K562 (cell line): ENCODE measurements around the gene AGBL1. TPM values are rescaled to one million over a fixed set of nuclear protein-coding genes. Genes with fewer than 3 reads are reported as not detected.

ENCODE experiments used
- ATAC-seq: fragments of 200-7000 bp; cut with Tn5 transposase; 3 replicates; pipeline ENCODE4 v1.9.1; 2020; ENCODE audit warnings: moderate library complexity
- BruUV-seq: library from RNA; stranded (reverse); fragments of 400-500 nt; replicated peaks from 2 replicates; lab custom pipeline; 2021; lab: Mats Ljungman, UMichigan
- CTCF ChIA-PET: fragments of 300-600 bp; formaldehyde crosslinking; extraction: SDS; loops from one replicate; lab custom pipeline; 2021; ENCODE audit warnings: low intra/inter-chr PET ratio; lab: Yijun Ruan, JAX
- POLR2A ChIA-PET: fragments of 300-600, 350-650 bp; sonication (Branson Sonifier 250); formaldehyde crosslinking; extraction: SDS; loops from one replicate; lab custom pipeline; 2021; ENCODE audit warnings: antibody characterized with exemption, inconsistent platforms; lab: Yijun Ruan, JAX
- DNase-seq, 4 experiments: peaks; one replicate each; pipeline versions ENCODE4 v3.0.0 to v3.0.0-alpha.2; 2011 to 2018; ENCODE audit warnings: low spot score in 3 of 4, mixed read lengths in 3 of 4; ENCODE audit errors: extremely low read depth in 1 of 4
- FAIRE-seq: peaks from 2 replicates; lab custom pipeline; 2011; peaks lifted over from hg19 to GRCh38; lab: Jason Lieb, UNC
- H2AFZ ChIP-seq: 2 replicates; pipeline ENCODE4 v1.6.0; 2011; ENCODE audit warnings: low read depth, low read length, control low read depth, inconsistent platforms
- H3K27ac ChIP-seq: fragments of 200-600 bp; 3 replicates; pipeline ENCODE4 v1.8.0; 2011; ENCODE audit warnings: low read depth, mild to moderate bottlenecking, control low read depth, inconsistent platforms, low read length, moderate library complexity, mixed read lengths; ENCODE audit errors: extremely low read depth
- H3K27me3 ChIP-seq, 2 experiments: fragments of 300-600 bp in 1 of 2; 2 replicates in 1 of 2; 3 replicates in 1 of 2; pipeline versions ENCODE4 v1.6.0 to v1.8.0; 2011; ENCODE audit warnings: inconsistent platforms in 2 of 2, low read length in 2 of 2, mild to moderate bottlenecking in 1 of 2, mixed read lengths in 1 of 2, moderate library complexity in 1 of 2; ENCODE audit not compliant: control insufficient read depth in 2 of 2, insufficient read depth in 2 of 2
- H3K36me3 ChIP-seq: fragments of 300-600 bp; 3 replicates; pipeline ENCODE4 v1.8.0; 2011; ENCODE audit warnings: mild to moderate bottlenecking, low read length, inconsistent platforms; ENCODE audit not compliant: control insufficient read depth, insufficient read depth
- H3K4me1 ChIP-seq, 2 experiments: fragments of 200-600 bp in 1 of 2; replicated peaks in 1 of 2; 2 replicates in 1 of 2; 3 replicates in 1 of 2; pipeline versions ENCODE4 v1.5.1 to v1.8.0; 2011; ENCODE audit warnings: inconsistent platforms in 2 of 2, low read length in 2 of 2, mild to moderate bottlenecking in 1 of 2, mixed read lengths in 1 of 2, moderate library complexity in 1 of 2; ENCODE audit not compliant: control insufficient read depth in 2 of 2, insufficient read depth in 2 of 2
- H3K4me2 ChIP-seq: 2 replicates; pipeline ENCODE4 v1.6.1; 2011; ENCODE audit warnings: low read length, control low read depth, inconsistent platforms, mixed read lengths; ENCODE audit not compliant: insufficient read depth
- H3K4me3 ChIP-seq: fragments of 200-600 bp; sonication (generic), shearing (Covaris generic); 2 replicates; pipeline ENCODE4 v1.5.1; 2016; ENCODE audit warnings: control low read depth, inconsistent platforms
- H3K79me2 ChIP-seq: fragments of 200-600 bp; 3 replicates; pipeline ENCODE4 v1.8.0; 2011; ENCODE audit warnings: low read length, inconsistent platforms; ENCODE audit not compliant: control insufficient read depth, insufficient read depth
- H3K9ac ChIP-seq, 2 experiments: 2 replicates each; pipeline versions ENCODE4 v1.6.0 to v1.6.1; 2011; ENCODE audit warnings: low read depth in 2 of 2, low read length in 2 of 2, control low read depth in 1 of 2, inconsistent platforms in 1 of 2, mild to moderate bottlenecking in 1 of 2, mixed read lengths in 1 of 2; ENCODE audit not compliant: insufficient read depth in 1 of 2
- H3K9me1 ChIP-seq: one replicate; pipeline ENCODE4 v1.6.0; 2011; ENCODE audit warnings: inconsistent platforms, mild to moderate bottlenecking, low read length, moderate library complexity; ENCODE audit not compliant: control insufficient read depth, insufficient read depth
- H3K9me3 ChIP-seq: replicated peaks from 2 replicates; pipeline ENCODE4 v1.5.1; 2011; ENCODE audit warnings: low read depth, low read length, inconsistent platforms; ENCODE audit not compliant: control insufficient read depth, insufficient read depth
- H4K20me1 ChIP-seq: replicated peaks from 2 replicates; pipeline ENCODE4 v1.6.1; 2011; ENCODE audit warnings: low read length, inconsistent platforms, mixed read lengths; ENCODE audit not compliant: control insufficient read depth, insufficient read depth
- DACH1 ChIP-seq: fragments of 450-650 bp; IDR thresholded peaks from 2 replicates; pipeline ENCODE4 v1.6.1; 2018; ENCODE audit not compliant: partially characterized antibody
- ELF1 ChIP-seq: fragments of 200-800 bp; sonication (Bioruptor generic); IDR thresholded peaks from 2 replicates; pipeline ENCODE4 v1.6.1; 2016; ENCODE audit warnings: missing genetic modification characterization, missing compliant biosample characterization
- FOXJ3 ChIP-seq: sonication (generic); formaldehyde crosslinking; IDR thresholded peaks from 2 replicates; pipeline ENCODE4 v1.4.0; 2020; ENCODE audit warnings: mild to moderate bottlenecking, missing genetic modification reagents
- HNRNPH1 ChIP-seq: fragments of 200-400 bp; formaldehyde crosslinking; optimal IDR thresholded peaks from 2 replicates; pipeline ENCODE3; 2017; ENCODE audit warnings: low read depth, mild to moderate bottlenecking, low read length, moderate library complexity
- HOXB6 ChIP-seq: fragments of 250-450 bp; sonication (Bioruptor Pico); IDR thresholded peaks from 2 replicates; pipeline ENCODE4 v1.5.1; 2022; ENCODE audit warnings: mild to moderate bottlenecking, borderline replicate concordance
- IRF2 ChIP-seq: sonication (generic); formaldehyde crosslinking; IDR thresholded peaks from 2 replicates; pipeline ENCODE4 v1.8.1; 2022; ENCODE audit warnings: mild to moderate bottlenecking, missing genetic modification reagents
- JUN ChIP-seq, 2 experiments: sonication (generic) in 1 of 2; formaldehyde crosslinking in 1 of 2; IDR thresholded peaks; 2 replicates each; pipeline versions ENCODE4 v1.6.1 to v1.8.0; 2012 to 2022; ENCODE audit warnings: borderline replicate concordance in 2 of 2, mild to moderate bottlenecking in 2 of 2, improper control_type of control experiment in 1 of 2, low read depth in 1 of 2, low read length in 1 of 2, missing genetic modification reagents in 1 of 2
- RBBP5 ChIP-seq: fragments of 200-600 bp; sonication (generic); IDR thresholded peaks from 2 replicates; pipeline ENCODE4 v1.6.1; 2012; ENCODE audit warnings: borderline replicate concordance, mild to moderate bottlenecking, low read length, control low read depth, inconsistent platforms; ENCODE audit not compliant: insufficient read depth, poor library complexity, severe bottlenecking
- SMARCE1 ChIP-seq: fragments of 450-650 bp; IDR thresholded peaks from 2 replicates; pipeline ENCODE4 v1.7.1; 2016; ENCODE audit warnings: mild to moderate bottlenecking
- SRSF1 ChIP-seq: fragments of 200-400 bp; formaldehyde crosslinking; IDR thresholded peaks from 2 replicates; pipeline ENCODE4 v1.6.1; 2017; ENCODE audit warnings: mild to moderate bottlenecking, low read depth, low read length, moderate library complexity
- TARDBP ChIP-seq: fragments of 450-650 bp; IDR thresholded peaks from 2 replicates; pipeline ENCODE4 v1.6.1; 2016
- TGIF2 ChIP-seq: sonication (generic); formaldehyde crosslinking; IDR thresholded peaks from 2 replicates; pipeline ENCODE4 v1.8.1; 2022; ENCODE audit warnings: mild to moderate bottlenecking, missing genetic modification reagents, moderate library complexity
- WGBS: fragments of 100-300 bp; shearing (Covaris generic); methylation state at CpG from one replicate; pipeline ENCODE4 v1.1.6; 2016; ENCODE audit warnings: low coverage, mixed read lengths; ENCODE audit not compliant: insufficient coverage; ENCODE audit errors: missing lambda C conversion rate; 5-methylcytosine and 5-hydroxymethylcytosine counted together
- in situ Hi-C: fragments of 300-500 bp; cut with MboI; formaldehyde crosslinking; loops from 4 replicates; pipeline ENCODE4 v1.15.0; 2018; ENCODE audit warnings: inconsistent platforms, mixed read lengths
- intact Hi-C: fragments of 100-400 bp; cut with micrococcal nuclease; formaldehyde crosslinking; loops from 2 replicates; pipeline ENCODE4 v1.14.2; 2022
- polyA plus RNA-seq, 8 experiments: library from polyadenylated mRNA; depleted of rRNA in 4 of 8; stranded (reverse) in 5 of 8; unstranded in 3 of 8; fragments of >200 nt; fragmentation: Nextera tagmentation in 2 of 8; fragmentation: Illumina TruSeq in 1 of 8; extraction: Ambion mirVana in 2 of 8; extraction: Trizol in 1 of 8; gene quantifications; 2 replicates each; pipeline versions ENCODE4 v1.2.1 to v1.2.3, GENCODE V29; 2011 to 2014; ENCODE audit warnings: inconsistent platforms in 1 of 8, missing spikeins in 1 of 8
- total RNA-seq, 7 experiments: library from RNA; depleted of rRNA in 6 of 7; stranded (reverse); fragments of >200 nt in 6 of 7; fragmentation: Illumina TruSeq in 2 of 7; extraction: Trizol in 2 of 7; gene quantifications; 2 replicates each; pipeline versions ENCODE4 v1.2.1 to v1.2.3, GENCODE V29; 2011 to 2021; ENCODE audit warnings: low replicate concordance in 1 of 7
- TF ChIP-seq, protein P1 (sequence below): fragments of 450-650 bp; IDR thresholded peaks from 2 replicates; pipeline ENCODE4 v1.6.1; 2018; ENCODE audit not compliant: partially characterized antibody
- TF ChIP-seq, protein P2 (sequence below): sonication (generic); formaldehyde crosslinking; IDR thresholded peaks from 2 replicates; pipeline ENCODE4 v1.9.0; 2022; ENCODE audit warnings: mild to moderate bottlenecking, missing genetic modification reagents

The AGBL1 gene
- total and polyA plus RNA-seq, 9 of the 15 experiments (the other 6 are each of a cell fraction or from before 2014, with no cell fraction given): not detected

- TF ChIP-seq, protein P1, sequence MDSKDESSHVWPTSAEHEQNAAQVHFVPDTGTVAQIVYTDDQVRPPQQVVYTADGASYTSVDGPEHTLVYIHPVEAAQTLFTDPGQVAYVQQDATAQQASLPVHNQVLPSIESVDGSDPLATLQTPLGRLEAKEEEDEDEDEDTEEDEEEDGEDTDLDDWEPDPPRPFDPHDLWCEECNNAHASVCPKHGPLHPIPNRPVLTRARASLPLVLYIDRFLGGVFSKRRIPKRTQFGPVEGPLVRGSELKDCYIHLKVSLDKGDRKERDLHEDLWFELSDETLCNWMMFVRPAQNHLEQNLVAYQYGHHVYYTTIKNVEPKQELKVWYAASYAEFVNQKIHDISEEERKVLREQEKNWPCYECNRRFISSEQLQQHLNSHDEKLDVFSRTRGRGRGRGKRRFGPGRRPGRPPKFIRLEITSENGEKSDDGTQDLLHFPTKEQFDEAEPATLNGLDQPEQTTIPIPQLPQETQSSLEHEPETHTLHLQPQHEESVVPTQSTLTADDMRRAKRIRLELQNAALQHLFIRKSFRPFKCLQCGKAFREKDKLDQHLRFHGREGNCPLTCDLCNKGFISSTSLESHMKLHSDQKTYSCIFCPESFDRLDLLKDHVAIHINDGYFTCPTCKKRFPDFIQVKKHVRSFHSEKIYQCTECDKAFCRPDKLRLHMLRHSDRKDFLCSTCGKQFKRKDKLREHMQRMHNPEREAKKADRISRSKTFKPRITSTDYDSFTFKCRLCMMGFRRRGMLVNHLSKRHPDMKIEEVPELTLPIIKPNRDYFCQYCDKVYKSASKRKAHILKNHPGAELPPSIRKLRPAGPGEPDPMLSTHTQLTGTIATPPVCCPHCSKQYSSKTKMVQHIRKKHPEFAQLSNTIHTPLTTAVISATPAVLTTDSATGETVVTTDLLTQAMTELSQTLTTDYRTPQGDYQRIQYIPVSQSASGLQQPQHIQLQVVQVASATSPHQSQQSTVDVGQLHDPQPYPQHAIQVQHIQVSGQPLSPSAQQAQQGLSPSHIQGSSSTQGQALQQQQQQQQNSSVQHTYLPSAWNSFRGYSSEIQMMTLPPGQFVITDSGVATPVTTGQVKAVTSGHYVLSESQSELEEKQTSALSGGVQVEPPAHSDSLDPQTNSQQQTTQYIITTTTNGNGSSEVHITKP: no peak
- TF ChIP-seq ELF1 (tag) (no peak), RBBP5 (no peak), SRSF1 (no peak)
Measured at GRCh38 chr15:86573476-86573875, 493.8 kb downstream of the AGBL1 start (continued).

DNA sequence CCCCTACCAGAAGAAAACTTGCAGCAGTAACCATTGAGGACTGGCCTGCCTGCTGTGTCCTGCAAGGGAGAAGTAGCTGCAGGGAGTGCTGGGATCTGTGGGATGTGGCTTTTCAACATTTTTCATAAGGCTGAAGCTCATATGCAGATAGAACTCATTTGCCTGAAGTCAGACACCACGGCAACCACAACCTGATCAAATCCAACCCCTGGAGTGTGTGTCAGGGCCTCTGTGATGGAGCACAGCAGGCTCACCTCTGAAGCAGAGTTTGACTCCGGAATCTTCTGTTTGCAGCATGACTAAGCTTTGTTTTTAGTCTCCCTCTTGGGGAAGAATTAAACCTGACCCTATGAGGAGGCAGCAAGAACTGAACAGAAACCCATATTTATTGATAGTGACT, 508.7 kb downstream of the AGBL1 start:
- no TSS peak for BruUV-seq
- no peaks in the 10 kb centered on the region for H3K36me3 ChIP-seq
- no peak overlapping the region for H3K9ac ChIP-seq
- ChIA-PET POLR2A (no interaction called here), CTCF (no interaction called here)
- in situ Hi-C loops (no loop called here), intact Hi-C loops (no loop called here)
- no peaks in the 10 kb centered on the region for H3K4me1 ChIP-seq
- DNase-seq (no peak), ATAC-seq (no peak), FAIRE-seq (no peak)
- no peaks in the 10 kb centered on the region for H3K79me2 ChIP-seq
- 0% methylated on average over 2 of the region's 2 CpGs for WGBS
- no peak overlapping the region for H3K27ac ChIP-seq
- H3K9me1 ChIP-seq: no peaks in the 10 kb centered on the region
- H2AFZ ChIP-seq: no peak overlapping the region
- H3K9me3 ChIP-seq: no peaks in the 10 kb centered on the region
- no peaks in the 10 kb centered on the region for H3K27me3 ChIP-seq
- no peaks in the 10 kb centered on the region for H4K20me1 ChIP-seq
- no peak overlapping the region for H3K4me2 ChIP-seq
- H3K4me3 ChIP-seq: no peak overlapping the region
- TF ChIP-seq IRF2 (CRISPR knock-in tag) (no peak), JUN (IDR thresholded peaks at IDR 0.05; ENCODE audit: borderline replicate concordance, low read depth, low read length) (no peak), JUN (CRISPR knock-in tag; IDR thresholded peaks at IDR 0.05; ENCODE audit: borderline replicate concordance) (no peak), TGIF2 (CRISPR knock-in tag) (no peak), DACH1 (no peak), HOXB6 (CRISPR knock-in tag) (no peak), SMARCE1 (no peak), FOXJ3 (CRISPR knock-in tag) (no peak), TARDBP (no peak), HNRNPH1 (no peak)
- TF ChIP-seq, protein P1: no peak
- TF ChIP-seq, protein P2, sequence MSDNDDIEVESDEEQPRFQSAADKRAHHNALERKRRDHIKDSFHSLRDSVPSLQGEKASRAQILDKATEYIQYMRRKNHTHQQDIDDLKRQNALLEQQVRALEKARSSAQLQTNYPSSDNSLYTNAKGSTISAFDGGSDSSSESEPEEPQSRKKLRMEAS (CRISPR knock-in tag): no peak
